ENCODE results near the gene IL17REL. TPM values are rescaled to one million over a fixed set of nuclear protein-coding genes. Genes with fewer than 3 reads are reported as not detected.

IL17REL gene
- total and polyA plus RNA-seq, 2 of the 13 experiments (the other 11 are each of a cell fraction or from before 2014, with no cell fraction given), result not detected

GRCh38 chr22:49955581-49956417 is 56.8 kb downstream of the IL17REL start (continued):
- TF ChIP-seq, protein P1, sequence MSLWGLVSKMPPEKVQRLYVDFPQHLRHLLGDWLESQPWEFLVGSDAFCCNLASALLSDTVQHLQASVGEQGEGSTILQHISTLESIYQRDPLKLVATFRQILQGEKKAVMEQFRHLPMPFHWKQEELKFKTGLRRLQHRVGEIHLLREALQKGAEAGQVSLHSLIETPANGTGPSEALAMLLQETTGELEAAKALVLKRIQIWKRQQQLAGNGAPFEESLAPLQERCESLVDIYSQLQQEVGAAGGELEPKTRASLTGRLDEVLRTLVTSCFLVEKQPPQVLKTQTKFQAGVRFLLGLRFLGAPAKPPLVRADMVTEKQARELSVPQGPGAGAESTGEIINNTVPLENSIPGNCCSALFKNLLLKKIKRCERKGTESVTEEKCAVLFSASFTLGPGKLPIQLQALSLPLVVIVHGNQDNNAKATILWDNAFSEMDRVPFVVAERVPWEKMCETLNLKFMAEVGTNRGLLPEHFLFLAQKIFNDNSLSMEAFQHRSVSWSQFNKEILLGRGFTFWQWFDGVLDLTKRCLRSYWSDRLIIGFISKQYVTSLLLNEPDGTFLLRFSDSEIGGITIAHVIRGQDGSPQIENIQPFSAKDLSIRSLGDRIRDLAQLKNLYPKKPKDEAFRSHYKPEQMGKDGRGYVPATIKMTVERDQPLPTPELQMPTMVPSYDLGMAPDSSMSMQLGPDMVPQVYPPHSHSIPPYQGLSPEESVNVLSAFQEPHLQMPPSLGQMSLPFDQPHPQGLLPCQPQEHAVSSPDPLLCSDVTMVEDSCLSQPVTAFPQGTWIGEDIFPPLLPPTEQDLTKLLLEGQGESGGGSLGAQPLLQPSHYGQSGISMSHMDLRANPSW (CRISPR knock-in tag; IDR thresholded peaks at IDR 0.05; ENCODE audit: borderline replicate concordance), result no peak
- TF ChIP-seq IRX3 (CRISPR knock-in tag; IDR thresholded peaks at IDR 0.05; ENCODE audit: borderline replicate concordance, low read depth) (no peak), CBX5 (CRISPR knock-in tag; IDR thresholded peaks at IDR 0.05; ENCODE audit: borderline replicate concordance) (peak; percentile 39; the same call in 1 of the 2 replicates), NBN (conservative IDR thresholded peaks at IDR 0.05) (no peak), ZNF660 (CRISPR knock-in tag; IDR thresholded peaks at IDR 0.05; ENCODE audit: borderline replicate concordance, low read depth) (no peak), ZNF788 (CRISPR knock-in tag; IDR thresholded peaks at IDR 0.05; ENCODE audit: borderline replicate concordance) (peak; percentile 79; the same call in 1 of the 2 replicates), SALL2 (CRISPR knock-in tag; IDR thresholded peaks at IDR 0.05) (0 out of 2 replicates have a peak, but pooled peaks have one; percentile 33), SRSF1 (optimal IDR thresholded peaks at IDR 0.05; ENCODE audit: low read depth, low read length) (no peak), SPEN (CRISPR knock-in tag; IDR thresholded peaks at IDR 0.05; ENCODE audit: low read depth) (peak; percentile 18; the same call in 1 of the 2 replicates), SOX5 (CRISPR knock-in tag; IDR thresholded peaks at IDR 0.05; ENCODE audit: borderline replicate concordance) (peak; percentile 35; the same call in 1 of the 2 replicates), RFX1 (IDR thresholded peaks at IDR 0.05) (no peak), SSRP1 (CRISPR knock-in tag; IDR thresholded peaks at IDR 0.05) (no peak), REST (IDR thresholded peaks at IDR 0.05; ENCODE audit: borderline replicate concordance in 1 of 2, low read depth in 1 of 2, low read length in 2 of 2) (no peak), SMARCC2 (IDR thresholded peaks at IDR 0.05) (no peak), ZNF431 (CRISPR knock-in tag; IDR thresholded peaks at IDR 0.05; ENCODE audit: borderline replicate concordance, low read depth) (no peak)
- TF ChIP-seq, protein P2, sequence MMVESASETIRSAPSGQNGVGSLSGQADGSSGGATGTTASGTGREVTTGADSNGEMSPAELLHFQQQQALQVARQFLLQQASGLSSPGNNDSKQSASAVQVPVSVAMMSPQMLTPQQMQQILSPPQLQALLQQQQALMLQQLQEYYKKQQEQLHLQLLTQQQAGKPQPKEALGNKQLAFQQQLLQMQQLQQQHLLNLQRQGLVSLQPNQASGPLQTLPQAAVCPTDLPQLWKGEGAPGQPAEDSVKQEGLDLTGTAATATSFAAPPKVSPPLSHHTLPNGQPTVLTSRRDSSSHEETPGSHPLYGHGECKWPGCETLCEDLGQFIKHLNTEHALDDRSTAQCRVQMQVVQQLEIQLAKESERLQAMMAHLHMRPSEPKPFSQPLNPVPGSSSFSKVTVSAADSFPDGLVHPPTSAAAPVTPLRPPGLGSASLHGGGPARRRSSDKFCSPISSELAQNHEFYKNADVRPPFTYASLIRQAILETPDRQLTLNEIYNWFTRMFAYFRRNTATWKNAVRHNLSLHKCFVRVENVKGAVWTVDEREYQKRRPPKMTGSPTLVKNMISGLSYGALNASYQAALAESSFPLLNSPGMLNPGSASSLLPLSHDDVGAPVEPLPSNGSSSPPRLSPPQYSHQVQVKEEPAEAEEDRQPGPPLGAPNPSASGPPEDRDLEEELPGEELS (CRISPR knock-in tag; IDR thresholded peaks at IDR 0.05), result peak; percentile 38; the same call in 1 of the 2 replicates

All from HepG2 (cell line).